Measurements from ENCODE around the gene SEPTIN6.

The SEPTIN6 gene

GRCh38 chrX:119682019-119682989 is 10.7 kb downstream of the SEPTIN6 start:
- no peaks in the 10 kb centered on the region for H3K27me3 ChIP-seq (ENCODE audit: insufficient read depth, insufficient read length)
- H3K4me1 ChIP-seq (ENCODE audit: insufficient read depth, insufficient read length), result peaks cover 3% of the 10 kb centered on the region
- no peaks in the 10 kb centered on the region for H3K36me3 ChIP-seq (ENCODE audit: insufficient read depth, insufficient read length, low read length)
- no peak for DNase-seq (ENCODE audit: low read depth, low spot score)
- no peak overlapping the region for H3K4me3 ChIP-seq (ENCODE audit: insufficient read length, low read depth)
- H3K9me3 ChIP-seq (ENCODE audit: insufficient read depth, low read length), result no peaks in the 10 kb centered on the region
- H3K9ac ChIP-seq (ENCODE audit: insufficient read length, low read depth), result no peak overlapping the region
- no peak for TF ChIP-seq ZNF274 (IDR thresholded peaks at IDR 0.05; ENCODE audit: low read depth, low read length)
- TF ChIP-seq YY1 (IDR thresholded peaks at IDR 0.05; ENCODE audit: insufficient read depth, insufficient read length), result no peak
- no peak for TF ChIP-seq SUZ12 (IDR thresholded peaks at IDR 0.05; ENCODE audit: extremely low read depth, insufficient read depth, insufficient read length)

GRCh38 chrX:119677654-119677981 is 15.3 kb downstream of the SEPTIN6 start:
- H3K4me1 ChIP-seq (ENCODE audit: insufficient read depth, insufficient read length), result peaks cover 3% of the 10 kb centered on the region
- no peaks in the 10 kb centered on the region for H3K9me3 ChIP-seq (ENCODE audit: insufficient read depth, low read length)
- no peak overlapping the region for H3K4me3 ChIP-seq (ENCODE audit: insufficient read length, low read depth)
- peaks cover 8% of the 10 kb centered on the region for H3K36me3 ChIP-seq (ENCODE audit: insufficient read depth, insufficient read length, low read length)
- no peaks in the 10 kb centered on the region for H3K27me3 ChIP-seq (ENCODE audit: insufficient read depth, insufficient read length)
- H3K9ac ChIP-seq (ENCODE audit: insufficient read length, low read depth), result no peak overlapping the region
- DNase-seq (ENCODE audit: low read depth, low spot score), result no peak
- TF ChIP-seq ZNF274 (IDR thresholded peaks at IDR 0.05; ENCODE audit: low read depth, low read length) (no peak), YY1 (IDR thresholded peaks at IDR 0.05; ENCODE audit: insufficient read depth, insufficient read length) (no peak), SUZ12 (IDR thresholded peaks at IDR 0.05; ENCODE audit: extremely low read depth, insufficient read depth, insufficient read length) (no peak)

DNA sequence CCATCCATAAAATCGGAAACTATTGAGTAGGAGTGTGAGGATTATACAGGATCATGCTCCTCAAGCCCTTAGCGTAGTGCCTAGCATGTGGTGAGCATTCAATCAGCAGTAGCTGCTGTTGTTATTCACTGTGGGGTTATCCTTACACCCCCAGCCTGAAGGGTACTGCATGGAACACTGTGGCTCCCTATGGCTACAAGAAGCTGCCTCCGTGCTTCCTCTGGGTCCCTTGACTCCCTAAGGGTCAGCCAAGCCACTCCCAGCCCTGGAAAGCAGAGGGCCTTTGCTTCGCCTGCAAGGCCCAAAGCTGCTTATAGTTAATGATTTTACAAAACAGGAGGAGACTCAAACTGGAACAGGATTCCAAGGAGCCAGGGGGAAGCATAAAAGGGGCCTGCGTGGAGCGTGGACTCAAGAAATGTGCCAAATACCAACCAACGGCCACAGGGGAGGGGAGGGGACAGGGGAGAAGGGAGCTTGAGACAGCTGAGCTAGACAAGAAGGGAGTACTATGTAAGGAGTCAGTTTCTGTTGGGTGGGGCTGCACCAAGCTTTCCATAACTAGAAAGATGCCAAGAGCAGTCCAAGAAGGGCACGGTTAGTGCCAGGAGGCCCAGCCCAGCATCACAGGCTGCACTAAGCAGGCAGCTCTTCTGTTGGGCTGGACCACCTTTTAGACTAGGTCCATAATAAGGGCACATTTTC is 15.9 kb downstream of the SEPTIN6 start:
- Histone ChIP-seq H3K9ac (ENCODE audit: insufficient read length, low read depth) (no peak overlapping the region), H3K9me3 (ENCODE audit: insufficient read depth, low read length) (no peaks in the 10 kb centered on the region)

DNA sequence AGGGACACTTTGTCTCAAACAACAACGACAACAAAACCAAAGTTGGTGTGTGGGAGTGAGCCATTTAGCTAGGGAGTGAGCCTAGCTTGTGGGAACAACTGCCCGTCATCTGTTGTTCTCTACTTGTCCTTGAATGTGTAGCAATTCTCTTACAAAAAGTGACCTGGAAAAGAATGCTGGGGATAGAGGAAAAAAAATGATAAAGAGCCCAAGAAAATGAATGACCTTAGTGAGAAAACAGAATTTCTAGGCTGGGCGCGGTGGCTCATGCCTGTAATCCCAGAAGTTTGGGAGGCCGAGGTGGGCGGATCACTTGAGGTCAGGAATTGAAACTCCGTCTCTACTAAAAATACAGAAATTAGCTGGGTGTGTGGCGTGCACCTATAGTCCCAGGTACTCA is 19.6 kb downstream of the SEPTIN6 start:
- DNase-seq (ENCODE audit: low read depth, low spot score), result no peak
- Histone ChIP-seq H3K4me1 (ENCODE audit: insufficient read depth, insufficient read length) (peaks cover 3% of the 10 kb centered on the region), H3K9me3 (ENCODE audit: insufficient read depth, low read length) (no peaks in the 10 kb centered on the region), H3K4me3 (ENCODE audit: insufficient read length, low read depth) (no peak overlapping the region), H3K36me3 (ENCODE audit: insufficient read depth, insufficient read length, low read length) (peaks cover 11% of the 10 kb centered on the region), H3K9ac (ENCODE audit: insufficient read length, low read depth) (no peak overlapping the region), H3K27me3 (ENCODE audit: insufficient read depth, insufficient read length) (no peaks in the 10 kb centered on the region)
- TF ChIP-seq ZNF274 (IDR thresholded peaks at IDR 0.05; ENCODE audit: low read depth, low read length) (no peak), YY1 (IDR thresholded peaks at IDR 0.05; ENCODE audit: insufficient read depth, insufficient read length) (no peak), SUZ12 (IDR thresholded peaks at IDR 0.05; ENCODE audit: extremely low read depth, insufficient read depth, insufficient read length) (no peak)

More for the DNA sequence above, 15.9 kb downstream of the SEPTIN6 start:
- H3K27me3 ChIP-seq (ENCODE audit: insufficient read depth, insufficient read length), result no peaks in the 10 kb centered on the region
- no peak overlapping the region for H3K4me3 ChIP-seq (ENCODE audit: insufficient read length, low read depth)
- DNase-seq (ENCODE audit: low read depth, low spot score), result no peak
- H3K4me1 ChIP-seq (ENCODE audit: insufficient read depth, insufficient read length), result peaks cover 3% of the 10 kb centered on the region
- H3K36me3 ChIP-seq (ENCODE audit: insufficient read depth, insufficient read length, low read length), result peaks cover 8% of the 10 kb centered on the region
- TF ChIP-seq YY1 (IDR thresholded peaks at IDR 0.05; ENCODE audit: insufficient read depth, insufficient read length) (no peak), ZNF274 (IDR thresholded peaks at IDR 0.05; ENCODE audit: low read depth, low read length) (no peak), SUZ12 (IDR thresholded peaks at IDR 0.05; ENCODE audit: extremely low read depth, insufficient read depth, insufficient read length) (no peak)

GRCh38 chrX:119672426-119672825 is 20.5 kb downstream of the SEPTIN6 start:
- no peaks in the 10 kb centered on the region for H3K9me3 ChIP-seq (ENCODE audit: insufficient read depth, low read length)
- TF ChIP-seq SUZ12 (IDR thresholded peaks at IDR 0.05; ENCODE audit: extremely low read depth, insufficient read depth, insufficient read length) (no peak), ZNF274 (IDR thresholded peaks at IDR 0.05; ENCODE audit: low read depth, low read length) (no peak), YY1 (IDR thresholded peaks at IDR 0.05; ENCODE audit: insufficient read depth, insufficient read length) (no peak)
- H3K36me3 ChIP-seq (ENCODE audit: insufficient read depth, insufficient read length, low read length), result peaks cover 11% of the 10 kb centered on the region
- H3K27me3 ChIP-seq (ENCODE audit: insufficient read depth, insufficient read length), result no peaks in the 10 kb centered on the region
- no peak overlapping the region for H3K9ac ChIP-seq (ENCODE audit: insufficient read length, low read depth)
- H3K4me1 ChIP-seq (ENCODE audit: insufficient read depth, insufficient read length), result no peaks in the 10 kb centered on the region
- no peak overlapping the region for H3K4me3 ChIP-seq (ENCODE audit: insufficient read length, low read depth)
- DNase-seq (ENCODE audit: low read depth, low spot score), result no peak

GRCh38 chrX:119669424-119670037 is 23.4 kb downstream of the SEPTIN6 start:
- Histone ChIP-seq H3K36me3 (ENCODE audit: insufficient read depth, insufficient read length, low read length) (peaks cover 10% of the 10 kb centered on the region), H3K4me3 (ENCODE audit: insufficient read length, low read depth) (no peak overlapping the region), H3K9me3 (ENCODE audit: insufficient read depth, low read length) (no peaks in the 10 kb centered on the region), H3K9ac (ENCODE audit: insufficient read length, low read depth) (no peak overlapping the region), H3K4me1 (ENCODE audit: insufficient read depth, insufficient read length) (peaks cover 2% of the 10 kb centered on the region), H3K27me3 (ENCODE audit: insufficient read depth, insufficient read length) (no peaks in the 10 kb centered on the region)
- DNase-seq (ENCODE audit: low read depth, low spot score), result no peak
- no peak for TF ChIP-seq SUZ12 (IDR thresholded peaks at IDR 0.05; ENCODE audit: extremely low read depth, insufficient read depth, insufficient read length)
- no peak for TF ChIP-seq ZNF274 (IDR thresholded peaks at IDR 0.05; ENCODE audit: low read depth, low read length)
- no peak for TF ChIP-seq YY1 (IDR thresholded peaks at IDR 0.05; ENCODE audit: insufficient read depth, insufficient read length)
